GM12878 (cell line): ENCODE data around the gene FBLN1. TPM values are rescaled to one million over a fixed set of nuclear protein-coding genes. Genes with fewer than 3 reads are reported as not detected.

Experiments used
- ATAC-seq: fragments of 200-7000 bp; cut with Tn5 transposase; 3 replicates; pipeline ENCODE4 v1.9.1; 2020; ENCODE audit warnings: mild to moderate bottlenecking, moderate library complexity
- BruUV-seq: library from RNA; stranded (reverse); fragments of 400-500 nt; replicated peaks from 2 replicates; lab custom pipeline; 2021; lab: Mats Ljungman, UMichigan
- CTCF ChIA-PET: fragments of 300-600 bp; sonication (Branson Sonifier 250); formaldehyde crosslinking; extraction: SDS; loops from one replicate; lab custom pipeline; 2021; ENCODE audit warnings: inconsistent platforms; lab: Yijun Ruan, JAX
- POLR2A ChIA-PET: fragments of 350-600 bp; formaldehyde crosslinking; extraction: SDS; loops from one replicate; lab custom pipeline; 2021; ENCODE audit warnings: inconsistent platforms; lab: Charles Lee
- RAD21 ChIA-PET: fragments of 300-600 bp; sonication (Branson Sonifier 250); formaldehyde crosslinking; loops from one replicate; lab custom pipeline; 2023; ENCODE audit warnings: antibody characterized with exemption; ENCODE audit not compliant: unreplicated experiment; lab: Charles Lee
- SMC1A ChIA-PET: fragments of 300-600 bp; sonication (Branson Sonifier 250); formaldehyde crosslinking; loops from one replicate; lab custom pipeline; 2023; ENCODE audit not compliant: unreplicated experiment, uncharacterized antibody; lab: Charles Lee
- DNase-seq: peaks from one replicate; pipeline ENCODE4 v3.0.0-alpha.2; 2011; ENCODE audit warnings: low read depth, low spot score
- FAIRE-seq: peaks from 3 replicates; lab custom pipeline; 2011; peaks lifted over from hg19 to GRCh38; lab: Jason Lieb, UNC
- H2AFZ ChIP-seq: 2 replicates; pipeline ENCODE4 v1.6.0; 2011; ENCODE audit warnings: low read depth, low read length, control low read depth; ENCODE audit not compliant: control insufficient read depth
- H3K27ac ChIP-seq: 2 replicates; pipeline ENCODE4 v1.5.1; 2011; ENCODE audit warnings: control low read depth; ENCODE audit not compliant: control insufficient read depth, insufficient read depth
- H3K27me3 ChIP-seq, 2 experiments: replicated peaks in 1 of 2; 2 replicates each; pipeline versions ENCODE4 v1.6.0 to v1.6.1; 2011; ENCODE audit warnings: low read length in 1 of 2; ENCODE audit not compliant: control insufficient read depth in 2 of 2, insufficient read depth in 2 of 2
- H3K36me3 ChIP-seq, 2 experiments: 2 replicates each; pipeline ENCODE4 v1.5.1; 2011; ENCODE audit warnings: low read length in 1 of 2; ENCODE audit not compliant: control insufficient read depth in 2 of 2, insufficient read depth in 2 of 2
- H3K4me1 ChIP-seq: 2 replicates; pipeline ENCODE4 v1.6.1; 2011; ENCODE audit warnings: mild to moderate bottlenecking, low read length, moderate library complexity, mixed read lengths; ENCODE audit not compliant: control insufficient read depth, insufficient read depth
- H3K4me2 ChIP-seq: 2 replicates; pipeline ENCODE4 v1.6.0; 2011; ENCODE audit warnings: control low read depth; ENCODE audit not compliant: control insufficient read depth, insufficient read depth
- H3K4me3 ChIP-seq: fragments of 200-600 bp; sonication (generic); 2 replicates; pipeline ENCODE4 v1.5.1; 2016
- H3K79me2 ChIP-seq: 2 replicates; pipeline ENCODE4 v1.6.0; 2011; ENCODE audit warnings: low read length; ENCODE audit not compliant: control insufficient read depth, insufficient read depth
- H3K9ac ChIP-seq: 2 replicates; pipeline ENCODE4 v1.8.0; 2011; ENCODE audit warnings: low read length, control low read depth, mixed read lengths; ENCODE audit not compliant: control insufficient read depth, insufficient read depth
- H3K9me3 ChIP-seq: replicated peaks from 3 replicates; pipeline ENCODE4 v1.5.1; 2011; ENCODE audit warnings: mild to moderate bottlenecking, low read length; ENCODE audit not compliant: control insufficient read depth, insufficient read depth
- H4K20me1 ChIP-seq: 2 replicates; pipeline ENCODE4 v1.6.0; 2011; ENCODE audit not compliant: control insufficient read depth, insufficient read depth
- E2F4 ChIP-seq: IDR thresholded peaks from 2 replicates; pipeline ENCODE4 v1.6.1; 2012; ENCODE audit warnings: low read depth, low read length, improper control_type of control experiment
- EED ChIP-seq: sonication (generic); IDR thresholded peaks from 2 replicates; pipeline ENCODE4 v1.6.1; 2016; ENCODE audit warnings: antibody characterized with exemption, low read depth
- ETV6 ChIP-seq, 2 experiments: fragments of 450-650 bp in 1 of 2; IDR thresholded peaks in 1 of 2; conservative IDR thresholded peaks in 1 of 2; 2 replicates each; pipeline ENCODE4 v1.6.1; 2014; ENCODE audit warnings: antibody characterized with exemption in 1 of 2, borderline replicate concordance in 1 of 2, low read depth in 1 of 2, mild to moderate bottlenecking in 1 of 2, moderate library complexity in 1 of 2
- JUNB ChIP-seq: IDR thresholded peaks from 2 replicates; pipeline ENCODE4 v1.6.1; 2016; ENCODE audit warnings: antibody characterized with exemption, mild to moderate bottlenecking
- MYC ChIP-seq: IDR thresholded peaks from 2 replicates; pipeline ENCODE4 v1.6.1; 2011; ENCODE audit warnings: mild to moderate bottlenecking, low read length, moderate library complexity, inconsistent platforms; ENCODE audit not compliant: insufficient read depth, insufficient replicate concordance, insufficient read length, severe bottlenecking
- PAX5 ChIP-seq: IDR thresholded peaks from 2 replicates; pipeline ENCODE4 v1.6.1; 2011; ENCODE audit warnings: low read depth, low read length, borderline replicate concordance
- PML ChIP-seq: IDR thresholded peaks from 2 replicates; pipeline ENCODE4 v1.6.1; 2012; ENCODE audit warnings: low read length, inconsistent platforms
- POLR2AphosphoS2 ChIP-seq: IDR thresholded peaks from 2 replicates; pipeline ENCODE4 v1.6.1; 2011; ENCODE audit warnings: low read depth, mild to moderate bottlenecking, low read length, improper control_type of control experiment, moderate library complexity
- RB1 ChIP-seq: fragments of 450-650 bp; formaldehyde crosslinking; IDR thresholded peaks from 2 replicates; pipeline ENCODE4 v1.6.1; 2017; ENCODE audit warnings: mild to moderate bottlenecking, borderline replicate concordance
- WRNIP1 ChIP-seq: IDR thresholded peaks from 2 replicates; pipeline ENCODE4 v1.6.1; 2011; ENCODE audit warnings: low read depth, low read length, improper control_type of control experiment, borderline replicate concordance
- ZBED1 ChIP-seq: IDR thresholded peaks from 2 replicates; pipeline ENCODE4 v1.6.1; 2016; ENCODE audit warnings: borderline replicate concordance
- ZNF207 ChIP-seq: fragments of 450-650 bp; IDR thresholded peaks from 2 replicates; pipeline ENCODE4 v1.6.1; 2014; ENCODE audit warnings: antibody characterized with exemption, mild to moderate bottlenecking, borderline replicate concordance
- ZNF274 ChIP-seq: IDR thresholded peaks from one replicate; pipeline ENCODE4 v1.8.0; 2011; ENCODE audit not compliant: insufficient read length, insufficient read depth
- WGBS: methylation state at CpG from one replicate; pipeline ENCODE4 v1.1.6; 2016; ENCODE audit warnings: low lambda C conversion rate; ENCODE audit not compliant: insufficient replicate concordance, insufficient coverage; ENCODE audit errors: missing lambda C conversion rate; 5-methylcytosine and 5-hydroxymethylcytosine counted together
- in situ Hi-C: fragments of 300-500 bp; cut with MboI; formaldehyde crosslinking; loops from 9 replicates; pipeline ENCODE4 v1.14.3; 2018; ENCODE audit warnings: mixed read lengths
- intact Hi-C: fragments of 100-400 bp; cut with micrococcal nuclease; formaldehyde crosslinking; loops from one replicate; pipeline ENCODE4 v1.14.2; 2022; ENCODE audit not compliant: unreplicated experiment
- polyA plus RNA-seq, 11 experiments: library from polyadenylated mRNA; depleted of rRNA in 4 of 11; unstranded in 6 of 11; stranded (reverse) in 5 of 11; fragments of >200 nt; fragmentation: Nextera tagmentation in 4 of 11; fragmentation: Illumina TruSeq in 1 of 11; extraction: Ambion mirVana in 4 of 11; extraction: Trizol in 1 of 11; gene quantifications; 1 replicate in 1 of 11; 2 replicates in 10 of 11; pipeline versions ENCODE4 v1.2.1 to v1.2.3, GENCODE V29; 2011 to 2016; ENCODE audit warnings: inconsistent platforms in 2 of 11, missing spikeins in 2 of 11, low read depth in 1 of 11
- total RNA-seq, 4 experiments: library from RNA; depleted of rRNA in 3 of 4; stranded (reverse); fragments of >200 nt in 3 of 4; fragmentation: Illumina TruSeq in 1 of 4; extraction: Trizol in 1 of 4; gene quantifications; 2 replicates each; pipeline versions ENCODE4 v1.2.1 to v1.2.3, GENCODE V29; 2013 to 2021
- TF ChIP-seq, protein P1 (sequence below): fragments of 450-650 bp; IDR thresholded peaks from 2 replicates; pipeline ENCODE4 v1.6.1; 2018; ENCODE audit warnings: mild to moderate bottlenecking, low read depth, moderate library complexity; ENCODE audit not compliant: partially characterized antibody
- TF ChIP-seq, protein P2 (sequence below): IDR thresholded peaks from 2 replicates; pipeline ENCODE4 v1.6.1; 2012; ENCODE audit warnings: improper control_type of control experiment, low read depth, low read length; ENCODE audit not compliant: insufficient replicate concordance

Gene FBLN1
- total and polyA plus RNA-seq, 10 of the 15 experiments (the other 5 are each of a cell fraction or from before 2014, with no cell fraction given) = 0.20 to 0.51 TPM; not detected in 8

GRCh38 chr22:45480717-45481116, 22.0 kb upstream of the FBLN1 start:
- ATAC-seq (no peak), DNase-seq (no peak), FAIRE-seq (no peak)
- 0% methylated on average over 3 of the region's 3 CpGs for WGBS
- in situ Hi-C loops (no loop called here), intact Hi-C loops (no loop called here)
- H3K4me3 ChIP-seq = no peak overlapping the region
- BruUV-seq = no TSS peak
- no peaks in the 10 kb centered on the region for H3K4me1 ChIP-seq
- no peaks in the 10 kb centered on the region for H3K79me2 ChIP-seq
- no peak overlapping the region for H3K9ac ChIP-seq
- H3K27ac ChIP-seq = no peak overlapping the region
- peaks cover 0 to 2% of the 10 kb centered on the region in 2 experiments; a peak in 2 of 4 replicates for H3K27me3 ChIP-seq
- H2AFZ ChIP-seq = no peak overlapping the region
- CTCF ChIA-PET = no interaction called here
- POLR2A ChIA-PET = no interaction called here
- H3K36me3 ChIP-seq = no peaks in the 10 kb centered on the region
- H3K9me3 ChIP-seq = no peaks in the 10 kb centered on the region; the same call in 2 of the 3 replicates
- SMC1A ChIA-PET = no interaction called here
- RAD21 ChIA-PET = no interaction called here
- no peak overlapping the region for H3K4me2 ChIP-seq
- H4K20me1 ChIP-seq = no peaks in the 10 kb centered on the region
- TF ChIP-seq EED (no peak), WRNIP1 (no peak), JUNB (no peak), PAX5 (no peak), ZBED1 (no peak), PML (no peak), ZNF207 (no peak), ZNF274 (no peak), RB1 (no peak), POLR2AphosphoS2 (no peak), MYC (no peak), E2F4 (no peak), ETV6 (conservative IDR thresholded peaks at IDR 0.05 in 1 of 2, IDR thresholded peaks at IDR 0.05 in 1 of 2; ENCODE audit: borderline replicate concordance in 1 of 2, low read depth in 1 of 2) (no peak)
- TF ChIP-seq, protein P1, sequence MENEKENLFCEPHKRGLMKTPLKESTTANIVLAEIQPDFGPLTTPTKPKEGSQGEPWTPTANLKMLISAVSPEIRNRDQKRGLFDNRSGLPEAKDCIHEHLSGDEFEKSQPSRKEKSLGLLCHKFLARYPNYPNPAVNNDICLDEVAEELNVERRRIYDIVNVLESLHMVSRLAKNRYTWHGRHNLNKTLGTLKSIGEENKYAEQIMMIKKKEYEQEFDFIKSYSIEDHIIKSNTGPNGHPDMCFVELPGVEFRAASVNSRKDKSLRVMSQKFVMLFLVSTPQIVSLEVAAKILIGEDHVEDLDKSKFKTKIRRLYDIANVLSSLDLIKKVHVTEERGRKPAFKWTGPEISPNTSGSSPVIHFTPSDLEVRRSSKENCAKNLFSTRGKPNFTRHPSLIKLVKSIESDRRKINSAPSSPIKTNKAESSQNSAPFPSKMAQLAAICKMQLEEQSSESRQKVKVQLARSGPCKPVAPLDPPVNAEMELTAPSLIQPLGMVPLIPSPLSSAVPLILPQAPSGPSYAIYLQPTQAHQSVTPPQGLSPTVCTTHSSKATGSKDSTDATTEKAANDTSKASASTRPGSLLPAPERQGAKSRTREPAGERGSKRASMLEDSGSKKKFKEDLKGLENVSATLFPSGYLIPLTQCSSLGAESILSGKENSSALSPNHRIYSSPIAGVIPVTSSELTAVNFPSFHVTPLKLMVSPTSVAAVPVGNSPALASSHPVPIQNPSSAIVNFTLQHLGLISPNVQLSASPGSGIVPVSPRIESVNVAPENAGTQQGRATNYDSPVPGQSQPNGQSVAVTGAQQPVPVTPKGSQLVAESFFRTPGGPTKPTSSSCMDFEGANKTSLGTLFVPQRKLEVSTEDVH = no peak
- TF ChIP-seq, protein P2, sequence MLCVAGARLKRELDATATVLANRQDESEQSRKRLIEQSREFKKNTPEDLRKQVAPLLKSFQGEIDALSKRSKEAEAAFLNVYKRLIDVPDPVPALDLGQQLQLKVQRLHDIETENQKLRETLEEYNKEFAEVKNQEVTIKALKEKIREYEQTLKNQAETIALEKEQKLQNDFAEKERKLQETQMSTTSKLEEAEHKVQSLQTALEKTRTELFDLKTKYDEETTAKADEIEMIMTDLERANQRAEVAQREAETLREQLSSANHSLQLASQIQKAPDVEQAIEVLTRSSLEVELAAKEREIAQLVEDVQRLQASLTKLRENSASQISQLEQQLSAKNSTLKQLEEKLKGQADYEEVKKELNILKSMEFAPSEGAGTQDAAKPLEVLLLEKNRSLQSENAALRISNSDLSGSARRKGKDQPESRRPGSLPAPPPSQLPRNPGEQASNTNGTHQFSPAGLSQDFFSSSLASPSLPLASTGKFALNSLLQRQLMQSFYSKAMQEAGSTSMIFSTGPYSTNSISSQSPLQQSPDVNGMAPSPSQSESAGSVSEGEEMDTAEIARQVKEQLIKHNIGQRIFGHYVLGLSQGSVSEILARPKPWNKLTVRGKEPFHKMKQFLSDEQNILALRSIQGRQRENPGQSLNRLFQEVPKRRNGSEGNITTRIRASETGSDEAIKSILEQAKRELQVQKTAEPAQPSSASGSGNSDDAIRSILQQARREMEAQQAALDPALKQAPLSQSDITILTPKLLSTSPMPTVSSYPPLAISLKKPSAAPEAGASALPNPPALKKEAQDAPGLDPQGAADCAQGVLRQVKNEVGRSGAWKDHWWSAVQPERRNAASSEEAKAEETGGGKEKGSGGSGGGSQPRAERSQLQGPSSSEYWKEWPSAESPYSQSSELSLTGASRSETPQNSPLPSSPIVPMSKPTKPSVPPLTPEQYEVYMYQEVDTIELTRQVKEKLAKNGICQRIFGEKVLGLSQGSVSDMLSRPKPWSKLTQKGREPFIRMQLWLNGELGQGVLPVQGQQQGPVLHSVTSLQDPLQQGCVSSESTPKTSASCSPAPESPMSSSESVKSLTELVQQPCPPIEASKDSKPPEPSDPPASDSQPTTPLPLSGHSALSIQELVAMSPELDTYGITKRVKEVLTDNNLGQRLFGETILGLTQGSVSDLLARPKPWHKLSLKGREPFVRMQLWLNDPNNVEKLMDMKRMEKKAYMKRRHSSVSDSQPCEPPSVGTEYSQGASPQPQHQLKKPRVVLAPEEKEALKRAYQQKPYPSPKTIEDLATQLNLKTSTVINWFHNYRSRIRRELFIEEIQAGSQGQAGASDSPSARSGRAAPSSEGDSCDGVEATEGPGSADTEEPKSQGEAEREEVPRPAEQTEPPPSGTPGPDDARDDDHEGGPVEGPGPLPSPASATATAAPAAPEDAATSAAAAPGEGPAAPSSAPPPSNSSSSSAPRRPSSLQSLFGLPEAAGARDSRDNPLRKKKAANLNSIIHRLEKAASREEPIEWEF = no peak
